GM23338 (cell line): ENCODE measurements around the gene MRGPRE.

Experiments used
- CTCF ChIP-seq, 2 experiments: fragments of 200-600 bp in 1 of 2; sonication (generic) in 1 of 2; conservative IDR thresholded peaks; 2 replicates each; pipeline versions ENCODE4 v1.5.1 to v1.6.1; 2016 to 2017; ENCODE audit warnings: antibody characterized with exemption in 2 of 2, low read depth in 2 of 2, mild to moderate bottlenecking in 2 of 2, moderate library complexity in 1 of 2
- EZH2 ChIP-seq: fragments of 200-600 bp; sonication (generic); IDR thresholded peaks from one replicate; pipeline ENCODE4 v1.8.0; 2017; ENCODE audit warnings: antibody characterized with exemption, mild to moderate bottlenecking, low read depth; ENCODE audit not compliant: unreplicated experiment
- POLR2AphosphoS5 ChIP-seq: IDR thresholded peaks from 2 replicates; pipeline ENCODE4 v1.6.1; 2016; ENCODE audit warnings: antibody characterized with exemption, low read depth
- ZNF462 ChIP-seq: fragments of 250-450 bp; sonication (Bioruptor Pico); IDR thresholded peaks from 2 replicates; pipeline ENCODE4 v1.5.0; 2020; ENCODE audit warnings: mild to moderate bottlenecking, moderate library complexity
- TF ChIP-seq, protein P1 (sequence below): IDR thresholded peaks from one replicate; pipeline ENCODE4 v1.6.1; 2018; ENCODE audit warnings: antibody characterized with exemption; ENCODE audit not compliant: unreplicated experiment

DNA sequence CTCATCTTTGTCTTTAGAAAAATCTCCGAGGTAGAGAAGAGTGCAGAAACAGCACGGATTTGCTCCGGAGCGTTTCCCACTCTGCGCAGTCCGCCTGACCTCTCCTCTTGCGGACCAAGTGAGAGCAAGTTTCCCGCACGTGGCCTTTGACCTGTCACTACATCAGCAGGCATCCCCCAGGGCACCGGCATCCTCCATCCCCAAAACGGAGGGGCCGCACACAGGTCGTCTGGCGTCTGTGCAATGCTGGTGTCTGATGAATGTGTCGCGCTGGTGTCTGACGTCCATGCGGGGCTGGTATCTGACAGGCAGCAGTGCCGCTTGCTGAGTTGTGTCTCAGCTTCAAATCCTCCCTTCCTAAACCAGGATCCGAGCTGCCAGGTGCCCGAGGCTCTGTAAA lies 739 bp upstream of the MRGPRE start:
- no peak for TF ChIP-seq CTCF (conservative IDR thresholded peaks at IDR 0.05; ENCODE audit: low read depth in 2 of 2)
- no peak for TF ChIP-seq EZH2
- TF ChIP-seq, protein P1, sequence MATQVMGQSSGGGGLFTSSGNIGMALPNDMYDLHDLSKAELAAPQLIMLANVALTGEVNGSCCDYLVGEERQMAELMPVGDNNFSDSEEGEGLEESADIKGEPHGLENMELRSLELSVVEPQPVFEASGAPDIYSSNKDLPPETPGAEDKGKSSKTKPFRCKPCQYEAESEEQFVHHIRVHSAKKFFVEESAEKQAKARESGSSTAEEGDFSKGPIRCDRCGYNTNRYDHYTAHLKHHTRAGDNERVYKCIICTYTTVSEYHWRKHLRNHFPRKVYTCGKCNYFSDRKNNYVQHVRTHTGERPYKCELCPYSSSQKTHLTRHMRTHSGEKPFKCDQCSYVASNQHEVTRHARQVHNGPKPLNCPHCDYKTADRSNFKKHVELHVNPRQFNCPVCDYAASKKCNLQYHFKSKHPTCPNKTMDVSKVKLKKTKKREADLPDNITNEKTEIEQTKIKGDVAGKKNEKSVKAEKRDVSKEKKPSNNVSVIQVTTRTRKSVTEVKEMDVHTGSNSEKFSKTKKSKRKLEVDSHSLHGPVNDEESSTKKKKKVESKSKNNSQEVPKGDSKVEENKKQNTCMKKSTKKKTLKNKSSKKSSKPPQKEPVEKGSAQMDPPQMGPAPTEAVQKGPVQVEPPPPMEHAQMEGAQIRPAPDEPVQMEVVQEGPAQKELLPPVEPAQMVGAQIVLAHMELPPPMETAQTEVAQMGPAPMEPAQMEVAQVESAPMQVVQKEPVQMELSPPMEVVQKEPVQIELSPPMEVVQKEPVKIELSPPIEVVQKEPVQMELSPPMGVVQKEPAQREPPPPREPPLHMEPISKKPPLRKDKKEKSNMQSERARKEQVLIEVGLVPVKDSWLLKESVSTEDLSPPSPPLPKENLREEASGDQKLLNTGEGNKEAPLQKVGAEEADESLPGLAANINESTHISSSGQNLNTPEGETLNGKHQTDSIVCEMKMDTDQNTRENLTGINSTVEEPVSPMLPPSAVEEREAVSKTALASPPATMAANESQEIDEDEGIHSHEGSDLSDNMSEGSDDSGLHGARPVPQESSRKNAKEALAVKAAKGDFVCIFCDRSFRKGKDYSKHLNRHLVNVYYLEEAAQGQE = no peak
- TF ChIP-seq ZNF462 = no peak
- no peak for TF ChIP-seq POLR2AphosphoS5
